HepG2 (cell line): ENCODE results near the gene FAM210A. TPM values are rescaled to one million over a fixed set of nuclear protein-coding genes. Genes with fewer than 3 reads are reported as not detected.

Experiments used
- AHR ChIP-seq: IDR thresholded peaks from 2 replicates; pipeline ENCODE4 v1.6.1; 2018; ENCODE audit warnings: missing genetic modification reagents, missing compliant biosample characterization
- CCDC6 ChIP-seq: sonication (generic); formaldehyde crosslinking; IDR thresholded peaks from 2 replicates; pipeline ENCODE4 v1.8.1; 2022; ENCODE audit warnings: mild to moderate bottlenecking, missing genetic modification reagents, moderate library complexity
- DPF2 ChIP-seq: sonication (generic); formaldehyde crosslinking; IDR thresholded peaks from 2 replicates; pipeline ENCODE4 v1.4.0; 2020; ENCODE audit warnings: mild to moderate bottlenecking, low read depth, missing genetic modification reagents, borderline replicate concordance
- FOSL2 ChIP-seq: sonication (generic); formaldehyde crosslinking; IDR thresholded peaks from 2 replicates; pipeline ENCODE4 v1.4.0; 2020; ENCODE audit warnings: missing genetic modification reagents
- HMGA1 ChIP-seq: sonication (generic); formaldehyde crosslinking; conservative IDR thresholded peaks from 2 replicates; pipeline ENCODE4 v1.4.0; 2020; ENCODE audit warnings: missing genetic modification reagents
- JARID2 ChIP-seq: sonication (generic); formaldehyde crosslinking; IDR thresholded peaks from 2 replicates; pipeline ENCODE4 v1.8.1; 2023; ENCODE audit warnings: missing genetic modification reagents, inconsistent platforms; ENCODE audit not compliant: insufficient replicate concordance
- KDM4B ChIP-seq: sonication (generic); formaldehyde crosslinking; IDR thresholded peaks from 2 replicates; pipeline ENCODE4 v1.4.0; 2020; ENCODE audit warnings: missing genetic modification reagents
- MEIS2 ChIP-seq: sonication (generic); formaldehyde crosslinking; IDR thresholded peaks from 2 replicates; pipeline ENCODE4 v1.9.0; 2021; ENCODE audit warnings: mild to moderate bottlenecking, missing genetic modification reagents
- MLXIP ChIP-seq: sonication (generic); formaldehyde crosslinking; IDR thresholded peaks from 2 replicates; pipeline ENCODE4 v1.9.0; 2021; ENCODE audit warnings: missing genetic modification reagents, borderline replicate concordance
- MYNN ChIP-seq: sonication (generic); formaldehyde crosslinking; IDR thresholded peaks from 2 replicates; pipeline ENCODE4 v1.4.0; 2020; ENCODE audit warnings: mild to moderate bottlenecking, low read depth, missing genetic modification reagents
- NFE2L2 ChIP-seq: fragments of 150-350 bp; IDR thresholded peaks from 2 replicates; pipeline ENCODE4 v1.6.1; 2014; ENCODE audit warnings: low read length
- PRPF4 ChIP-seq: fragments of 200-400 bp; formaldehyde crosslinking; IDR thresholded peaks from 2 replicates; pipeline ENCODE4 v1.6.1; 2016; ENCODE audit warnings: low read length, low read depth; ENCODE audit not compliant: poor library complexity, severe bottlenecking
- SKI ChIP-seq: fragments of 450-650 bp; IDR thresholded peaks from one replicate; pipeline ENCODE4 v1.6.1; 2018; ENCODE audit warnings: mild to moderate bottlenecking; ENCODE audit not compliant: partially characterized antibody
- ZBTB42 ChIP-seq: sonication (generic); formaldehyde crosslinking; IDR thresholded peaks from 2 replicates; pipeline ENCODE4 v1.5.0; 2020; ENCODE audit warnings: mild to moderate bottlenecking, missing genetic modification reagents
- ZFY ChIP-seq: sonication (generic); formaldehyde crosslinking; IDR thresholded peaks from 2 replicates; pipeline ENCODE4 v1.4.0; 2020; ENCODE audit warnings: missing genetic modification reagents
- ZNF232 ChIP-seq: sonication (generic); formaldehyde crosslinking; IDR thresholded peaks from 2 replicates; pipeline ENCODE4 v1.4.0; 2020; ENCODE audit warnings: missing genetic modification reagents, borderline replicate concordance
- ZNF547 ChIP-seq: sonication (generic); formaldehyde crosslinking; IDR thresholded peaks from 2 replicates; pipeline ENCODE4 v1.5.1; 2020; ENCODE audit warnings: mild to moderate bottlenecking, missing genetic modification reagents
- ZNF891 ChIP-seq: sonication (generic); formaldehyde crosslinking; IDR thresholded peaks from 2 replicates; pipeline ENCODE4 v1.5.0; 2020; ENCODE audit warnings: mild to moderate bottlenecking, missing genetic modification reagents
- polyA plus RNA-seq, 8 experiments: library from polyadenylated mRNA; depleted of rRNA in 3 of 8; stranded (reverse) in 7 of 8; unstranded in 1 of 8; fragments of >200 nt; fragmentation: Illumina TruSeq in 4 of 8; extraction: Trizol in 4 of 8; gene quantifications; 2 replicates each; pipeline versions ENCODE4 v1.2.1 to v1.2.3, GENCODE V29; 2011 to 2016; ENCODE audit warnings: low read depth in 4 of 8, missing spikeins in 1 of 8, mixed read lengths in 1 of 8; ENCODE audit not compliant: insufficient read depth in 1 of 8
- total RNA-seq, 5 experiments: library from RNA; depleted of rRNA; stranded (reverse); fragments of >200 nt; fragmentation: Illumina TruSeq; extraction: Trizol; gene quantifications; 2 replicates each; pipeline ENCODE4 v1.2.3, GENCODE V29; 2016; ENCODE audit warnings: low read depth in 1 of 5
- TF ChIP-seq, protein P1 (sequence below): sonication (generic); formaldehyde crosslinking; IDR thresholded peaks from 2 replicates; pipeline ENCODE4 v1.4.0; 2020; ENCODE audit warnings: mild to moderate bottlenecking, missing genetic modification reagents
- TF ChIP-seq, protein P2 (sequence below): sonication (generic); formaldehyde crosslinking; conservative IDR thresholded peaks from 2 replicates; pipeline ENCODE4 v1.8.0; 2022; ENCODE audit warnings: low read depth, missing genetic modification reagents
- TF ChIP-seq, protein P3 (sequence below): sonication (generic); formaldehyde crosslinking; IDR thresholded peaks from 2 replicates; pipeline ENCODE4 v1.4.0; 2020; ENCODE audit warnings: mild to moderate bottlenecking, missing genetic modification reagents

FAM210A gene
- total and polyA plus RNA-seq, 2 of the 13 experiments (the other 11 are each of a cell fraction or from before 2014, with no cell fraction given): 33.2 to 37.5 TPM

- no peak for TF ChIP-seq HMGA1
- no peak for TF ChIP-seq ZNF891 (CRISPR knock-in tag)
- TF ChIP-seq MYNN (CRISPR knock-in tag): no peak
- no peak for TF ChIP-seq FOSL2 (CRISPR knock-in tag)
- TF ChIP-seq CCDC6 (CRISPR knock-in tag): no peak
- TF ChIP-seq ZNF547 (CRISPR knock-in tag): no peak
- TF ChIP-seq PRPF4: no peak
- no peak for TF ChIP-seq SKI
- no peak for TF ChIP-seq KDM4B (CRISPR knock-in tag)
- TF ChIP-seq MLXIP (CRISPR knock-in tag): no peak
- TF ChIP-seq JARID2 (CRISPR knock-in tag): no peak
- TF ChIP-seq MEIS2: no peak
- TF ChIP-seq DPF2 (CRISPR knock-in tag): no peak
- TF ChIP-seq, protein P1, sequence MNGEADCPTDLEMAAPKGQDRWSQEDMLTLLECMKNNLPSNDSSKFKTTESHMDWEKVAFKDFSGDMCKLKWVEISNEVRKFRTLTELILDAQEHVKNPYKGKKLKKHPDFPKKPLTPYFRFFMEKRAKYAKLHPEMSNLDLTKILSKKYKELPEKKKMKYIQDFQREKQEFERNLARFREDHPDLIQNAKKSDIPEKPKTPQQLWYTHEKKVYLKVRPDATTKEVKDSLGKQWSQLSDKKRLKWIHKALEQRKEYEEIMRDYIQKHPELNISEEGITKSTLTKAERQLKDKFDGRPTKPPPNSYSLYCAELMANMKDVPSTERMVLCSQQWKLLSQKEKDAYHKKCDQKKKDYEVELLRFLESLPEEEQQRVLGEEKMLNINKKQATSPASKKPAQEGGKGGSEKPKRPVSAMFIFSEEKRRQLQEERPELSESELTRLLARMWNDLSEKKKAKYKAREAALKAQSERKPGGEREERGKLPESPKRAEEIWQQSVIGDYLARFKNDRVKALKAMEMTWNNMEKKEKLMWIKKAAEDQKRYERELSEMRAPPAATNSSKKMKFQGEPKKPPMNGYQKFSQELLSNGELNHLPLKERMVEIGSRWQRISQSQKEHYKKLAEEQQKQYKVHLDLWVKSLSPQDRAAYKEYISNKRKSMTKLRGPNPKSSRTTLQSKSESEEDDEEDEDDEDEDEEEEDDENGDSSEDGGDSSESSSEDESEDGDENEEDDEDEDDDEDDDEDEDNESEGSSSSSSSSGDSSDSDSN: no peak
- TF ChIP-seq ZBTB42 (CRISPR knock-in tag): no peak
- TF ChIP-seq, protein P2, sequence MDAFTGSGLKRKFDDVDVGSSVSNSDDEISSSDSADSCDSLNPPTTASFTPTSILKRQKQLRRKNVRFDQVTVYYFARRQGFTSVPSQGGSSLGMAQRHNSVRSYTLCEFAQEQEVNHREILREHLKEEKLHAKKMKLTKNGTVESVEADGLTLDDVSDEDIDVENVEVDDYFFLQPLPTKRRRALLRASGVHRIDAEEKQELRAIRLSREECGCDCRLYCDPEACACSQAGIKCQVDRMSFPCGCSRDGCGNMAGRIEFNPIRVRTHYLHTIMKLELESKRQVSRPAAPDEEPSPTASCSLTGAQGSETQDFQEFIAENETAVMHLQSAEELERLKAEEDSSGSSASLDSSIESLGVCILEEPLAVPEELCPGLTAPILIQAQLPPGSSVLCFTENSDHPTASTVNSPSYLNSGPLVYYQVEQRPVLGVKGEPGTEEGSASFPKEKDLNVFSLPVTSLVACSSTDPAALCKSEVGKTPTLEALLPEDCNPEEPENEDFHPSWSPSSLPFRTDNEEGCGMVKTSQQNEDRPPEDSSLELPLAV: no peak
- 0 out of 2 replicates have a peak, but pooled peaks have one; percentile 2 for TF ChIP-seq NFE2L2
- TF ChIP-seq ZNF232 (CRISPR knock-in tag): 0 out of 2 replicates have a peak, but pooled peaks have one; percentile 32
- peak; percentile 35; the same call in 1 of the 2 replicates for TF ChIP-seq ZFY (CRISPR knock-in tag)
- TF ChIP-seq AHR (CRISPR knock-in tag): no peak
- TF ChIP-seq, protein P3, sequence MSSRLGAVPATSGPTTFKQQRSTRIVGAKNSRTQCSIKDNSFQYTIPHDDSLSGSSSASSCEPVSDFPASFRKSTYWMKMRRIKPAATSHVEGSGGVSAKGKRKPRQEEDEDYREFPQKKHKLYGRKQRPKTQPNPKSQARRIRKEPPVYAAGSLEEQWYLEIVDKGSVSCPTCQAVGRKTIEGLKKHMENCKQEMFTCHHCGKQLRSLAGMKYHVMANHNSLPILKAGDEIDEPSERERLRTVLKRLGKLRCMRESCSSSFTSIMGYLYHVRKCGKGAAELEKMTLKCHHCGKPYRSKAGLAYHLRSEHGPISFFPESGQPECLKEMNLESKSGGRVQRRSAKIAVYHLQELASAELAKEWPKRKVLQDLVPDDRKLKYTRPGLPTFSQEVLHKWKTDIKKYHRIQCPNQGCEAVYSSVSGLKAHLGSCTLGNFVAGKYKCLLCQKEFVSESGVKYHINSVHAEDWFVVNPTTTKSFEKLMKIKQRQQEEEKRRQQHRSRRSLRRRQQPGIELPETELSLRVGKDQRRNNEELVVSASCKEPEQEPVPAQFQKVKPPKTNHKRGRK (CRISPR knock-in tag): no peak
These were observed 76.7 kb downstream of the FAM210A start (continued) for GRCh38 chr18:13649397-13650390.
